ENCODE results near the gene SDK1.

SDK1 gene

GRCh38 chr7:4273566-4274230 is 972.6 kb downstream of the SDK1 start:
- TF ChIP-seq POLR2A (IDR thresholded peaks at IDR 0.05; ENCODE audit: low read length): no peak
- no peak for TF ChIP-seq GATA1 (IDR thresholded peaks at IDR 0.05; ENCODE audit: low read depth, low read length)
- no peak for DNase-seq

GRCh38 chr7:4274286-4274685 is 973.2 kb downstream of the SDK1 start:
- DNase-seq: no peak
- no peak for TF ChIP-seq POLR2A (IDR thresholded peaks at IDR 0.05; ENCODE audit: low read length)
- TF ChIP-seq GATA1 (IDR thresholded peaks at IDR 0.05; ENCODE audit: low read depth, low read length): no peak

- DNase-seq: no peak
- TF ChIP-seq GATA1 (IDR thresholded peaks at IDR 0.05; ENCODE audit: low read depth, low read length) (no peak), POLR2A (IDR thresholded peaks at IDR 0.05; ENCODE audit: low read length) (no peak)
These were observed 976.9 kb downstream of the SDK1 start for GRCh38 chr7:4277936-4278335.

GRCh38 chr7:4279216-4279615 is 978.2 kb downstream of the SDK1 start:
- no peak for TF ChIP-seq POLR2A (IDR thresholded peaks at IDR 0.05; ENCODE audit: low read length)
- TF ChIP-seq GATA1 (IDR thresholded peaks at IDR 0.05; ENCODE audit: low read depth, low read length): no peak
- DNase-seq: no peak

- no peak for DNase-seq
- TF ChIP-seq GATA1 (IDR thresholded peaks at IDR 0.05; ENCODE audit: low read depth, low read length) (no peak), POLR2A (IDR thresholded peaks at IDR 0.05; ENCODE audit: low read length) (no peak)
These were observed 980.4 kb downstream of the SDK1 start for GRCh38 chr7:4281231-4281993.

GRCh38 chr7:4282434-4283223 is 981.6 kb downstream of the SDK1 start:
- TF ChIP-seq POLR2A (IDR thresholded peaks at IDR 0.05; ENCODE audit: low read length) (no peak), GATA1 (IDR thresholded peaks at IDR 0.05; ENCODE audit: low read depth, low read length) (no peak)
- no peak for DNase-seq

- TF ChIP-seq POLR2A (IDR thresholded peaks at IDR 0.05; ENCODE audit: low read length): no peak
- TF ChIP-seq GATA1 (IDR thresholded peaks at IDR 0.05; ENCODE audit: low read depth, low read length): no peak
- no peak for DNase-seq
These were observed 985.3 kb downstream of the SDK1 start for GRCh38 chr7:4286351-4286750.

- no peak for TF ChIP-seq POLR2A (IDR thresholded peaks at IDR 0.05; ENCODE audit: low read length)
- no peak for TF ChIP-seq GATA1 (IDR thresholded peaks at IDR 0.05; ENCODE audit: low read depth, low read length)
- DNase-seq: no peak
These were observed 987.8 kb downstream of the SDK1 start for GRCh38 chr7:4288791-4289394.

- DNase-seq: no peak
- TF ChIP-seq POLR2A (IDR thresholded peaks at IDR 0.05; ENCODE audit: low read length) (no peak), GATA1 (IDR thresholded peaks at IDR 0.05; ENCODE audit: low read depth, low read length) (no peak)
These were observed 996.3 kb downstream of the SDK1 start for GRCh38 chr7:4297165-4297917.

- DNase-seq: no peak
- TF ChIP-seq GATA1 (IDR thresholded peaks at IDR 0.05; ENCODE audit: low read depth, low read length) (no peak), POLR2A (IDR thresholded peaks at IDR 0.05; ENCODE audit: low read length) (no peak)
These were observed 996.8 kb downstream of the SDK1 start for GRCh38 chr7:4297918-4298219.

- TF ChIP-seq POLR2A (IDR thresholded peaks at IDR 0.05; ENCODE audit: low read length) (no peak), GATA1 (IDR thresholded peaks at IDR 0.05; ENCODE audit: low read depth, low read length) (no peak)
- no peak for DNase-seq
These were observed 998.4 kb downstream of the SDK1 start for GRCh38 chr7:4299431-4299830.

GRCh38 chr7:4302203-4302905 is 1001.3 kb downstream of the SDK1 start:
- DNase-seq: no peak

More at GRCh38 chr7:4302203-4302905, 1001.3 kb downstream of the SDK1 start:
- TF ChIP-seq POLR2A (IDR thresholded peaks at IDR 0.05; ENCODE audit: low read length) (no peak), GATA1 (IDR thresholded peaks at IDR 0.05; ENCODE audit: low read depth, low read length) (no peak)
